HG02870 (cell line): Measurements from ENCODE around the gene SH3BGR.

Experiments used
- ATAC-seq: cut with Tn5 transposase; IDR thresholded peaks from one replicate; pipeline ENCODE4 v1.9.1; 2021; ENCODE audit warnings: mild to moderate bottlenecking, moderate library complexity; ENCODE audit not compliant: unreplicated experiment

SH3BGR gene

DNA sequence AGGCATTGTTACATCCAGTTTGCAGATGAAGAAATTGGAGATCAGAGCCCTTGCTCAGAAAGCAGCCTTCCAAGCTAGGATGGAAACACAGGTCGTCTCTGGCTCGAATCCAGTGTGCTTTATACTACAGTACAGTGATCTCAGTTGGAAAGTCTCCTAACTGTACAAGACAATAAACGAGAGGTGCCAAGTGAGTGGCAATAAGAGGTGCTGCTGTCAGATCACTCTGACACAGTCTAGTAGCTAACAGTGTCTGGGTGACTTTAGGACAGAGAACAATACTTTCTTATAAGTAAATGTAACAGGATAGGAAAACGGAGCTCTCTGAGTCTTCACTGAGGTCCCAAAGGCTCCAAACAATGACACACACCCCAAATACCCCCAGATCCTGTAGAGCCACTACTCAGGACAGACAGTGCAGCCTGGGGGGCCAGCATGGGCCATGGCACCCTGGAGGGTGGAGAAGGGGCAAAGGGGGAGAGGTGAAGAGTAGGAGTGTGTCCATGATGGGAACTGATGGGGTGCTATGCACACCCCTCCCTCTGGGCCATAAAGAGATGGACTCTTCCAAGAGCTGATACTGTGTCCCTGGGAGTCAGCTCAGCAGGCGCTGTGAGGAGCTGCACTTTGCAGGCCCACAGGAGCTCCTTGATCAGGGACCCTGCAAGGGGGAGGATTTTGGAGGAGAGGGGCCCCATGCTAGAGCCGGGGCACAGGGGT, 3.3 kb downstream of the SH3BGR start:
- ATAC-seq, result no peak

DNA sequence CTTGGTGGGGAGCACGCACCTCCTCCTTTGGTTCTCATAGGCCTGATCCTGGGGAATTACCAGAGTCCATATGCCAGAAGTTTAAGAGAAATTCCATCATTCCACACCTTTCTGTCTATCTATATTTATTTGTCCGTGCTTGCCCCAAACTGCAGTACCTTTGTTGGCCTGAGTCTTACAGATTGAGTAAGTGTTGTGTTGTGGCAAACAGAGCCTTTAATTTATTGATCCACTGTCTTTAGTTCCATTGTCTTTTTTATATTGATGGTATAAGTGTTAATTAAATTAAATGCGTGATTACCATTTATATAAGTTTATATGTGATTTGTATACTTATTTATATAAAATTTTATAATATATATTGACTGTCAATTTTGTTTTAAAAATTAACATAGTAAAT, 4.9 kb downstream of the SH3BGR start:
- no peak for ATAC-seq

DNA sequence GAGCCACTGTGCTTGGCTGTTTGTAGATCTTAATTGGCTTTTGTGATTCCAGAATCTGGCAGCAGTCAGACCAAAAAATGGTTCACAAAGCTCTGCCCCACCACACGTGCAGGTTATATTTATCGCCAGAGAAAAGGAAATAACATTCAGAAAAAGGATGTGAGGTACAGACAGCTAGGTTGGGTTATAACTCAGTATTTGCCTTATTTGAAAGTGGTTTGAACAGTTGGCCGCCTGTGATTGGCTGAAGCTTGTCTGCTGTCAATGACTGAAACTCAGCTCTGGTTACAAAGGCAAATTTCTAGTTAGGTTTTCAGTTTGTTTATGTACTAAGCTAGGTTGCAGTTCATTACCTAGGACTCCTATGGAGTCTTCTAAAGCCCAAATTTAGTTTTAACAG, 9.6 kb downstream of the SH3BGR start:
- peak; percentile 47 for ATAC-seq

GRCh38 chr21:39463308-39463707, 11.5 kb downstream of the SH3BGR start:
- no peak for ATAC-seq

DNA sequence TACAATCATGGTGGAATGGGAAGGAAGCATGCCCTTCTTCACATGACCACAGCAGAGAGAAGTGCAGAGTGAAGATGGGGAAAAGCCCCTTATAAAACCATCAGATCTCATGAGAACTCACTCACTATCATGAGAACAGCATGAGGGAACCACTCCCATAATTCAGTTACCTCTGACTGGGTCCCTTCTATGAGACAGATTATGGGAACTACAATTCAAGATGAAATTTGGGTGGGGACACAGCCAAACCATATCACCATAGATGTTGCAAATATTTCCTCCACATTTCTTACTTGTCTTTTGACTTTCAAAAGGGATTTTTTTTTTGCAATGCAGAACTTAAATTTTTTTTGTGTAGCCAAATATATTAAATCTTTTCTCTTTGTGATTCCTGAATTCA, 14.8 kb downstream of the SH3BGR start:
- ATAC-seq, result no peak

- ATAC-seq, result no peak
Observed at GRCh38 chr21:39467746-39468145, 16.0 kb downstream of the SH3BGR start.

GRCh38 chr21:39468559-39468958, 16.8 kb downstream of the SH3BGR start:
- no peak for ATAC-seq

GRCh38 chr21:39471598-39471997, 19.8 kb downstream of the SH3BGR start:
- ATAC-seq, result no peak

GRCh38 chr21:39472786-39473185, 21.0 kb downstream of the SH3BGR start:
- no peak for ATAC-seq

DNA sequence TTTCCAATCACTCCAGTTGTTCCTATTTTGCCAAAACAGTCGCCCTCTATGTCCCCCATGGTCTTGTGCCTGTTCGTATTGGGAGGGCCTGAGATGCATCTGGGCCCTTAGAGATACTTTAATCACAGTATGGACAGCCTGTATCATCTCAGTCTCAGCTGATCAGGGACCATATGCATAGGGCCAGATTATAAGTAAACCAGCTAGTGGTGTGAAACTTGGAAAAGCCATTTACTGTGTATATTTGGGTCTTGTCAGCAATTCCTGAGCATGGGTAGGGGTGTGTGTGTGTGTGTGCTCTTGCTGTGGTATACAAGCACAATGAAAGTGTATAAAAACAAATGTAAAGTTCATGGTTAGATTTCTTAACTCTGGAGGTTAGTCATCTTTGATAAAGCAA, 22.8 kb downstream of the SH3BGR start:
- ATAC-seq, result no peak

DNA sequence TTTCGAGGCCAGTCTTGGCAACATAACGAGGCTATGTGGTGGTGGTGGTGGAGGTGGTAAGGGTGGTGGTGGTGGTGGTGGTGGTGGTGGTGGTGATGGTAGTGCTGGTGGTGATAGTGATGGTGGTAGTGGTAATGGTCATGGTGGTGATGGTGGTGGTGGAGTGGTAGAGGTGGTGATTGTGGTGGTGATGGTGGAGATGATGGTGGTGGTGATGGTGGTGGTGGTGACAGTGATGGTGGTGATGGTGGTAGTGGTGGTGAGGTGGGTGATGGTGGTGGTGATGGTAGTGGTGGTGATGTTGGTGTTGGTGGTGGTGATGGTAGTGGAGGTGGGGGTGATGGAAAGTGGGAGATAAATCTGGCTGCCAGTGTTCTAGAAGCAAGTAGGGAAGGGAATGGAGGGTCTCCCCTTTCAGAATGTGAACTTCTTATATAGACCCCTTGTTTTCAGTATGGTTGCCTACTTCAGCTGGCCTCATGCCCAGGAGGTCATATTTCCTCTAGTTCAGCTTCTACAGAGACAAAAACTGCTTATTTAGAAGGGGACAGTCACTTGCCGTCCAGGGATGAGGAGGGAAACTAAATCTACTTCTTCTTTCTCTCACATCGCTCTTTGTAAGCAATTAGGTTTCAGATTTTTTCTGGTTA, 27.5 kb downstream of the SH3BGR start:
- ATAC-seq, result no peak

GRCh38 chr21:39479814-39480182, 28.0 kb downstream of the SH3BGR start:
- ATAC-seq, result no peak

- ATAC-seq, result no peak
Observed at GRCh38 chr21:39480271-39480670, 28.5 kb downstream of the SH3BGR start.

DNA sequence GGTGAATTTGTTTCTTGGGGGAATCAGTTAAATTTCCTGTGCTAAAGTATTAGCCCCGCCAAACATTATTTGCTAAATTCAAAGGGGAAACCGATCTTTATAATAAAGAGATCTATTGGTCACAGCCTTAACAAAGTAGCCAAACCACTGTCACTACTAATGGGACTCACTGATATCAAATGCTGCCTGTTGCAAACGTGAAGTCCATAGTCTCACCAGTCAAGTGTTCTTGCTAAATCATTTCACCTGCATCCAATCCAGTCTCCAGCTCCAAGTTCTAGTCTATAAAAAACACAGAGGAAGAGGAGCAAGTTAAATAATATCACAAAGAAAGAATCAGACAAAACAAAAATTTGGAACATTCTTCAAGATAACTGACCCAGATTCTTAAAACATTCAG, 30.1 kb downstream of the SH3BGR start:
- ATAC-seq, result no peak

GRCh38 chr21:39483917-39484316, 32.1 kb downstream of the SH3BGR start:
- ATAC-seq, result no peak

- no peak for ATAC-seq
Observed at GRCh38 chr21:39484711-39485276, 33.0 kb downstream of the SH3BGR start.

DNA sequence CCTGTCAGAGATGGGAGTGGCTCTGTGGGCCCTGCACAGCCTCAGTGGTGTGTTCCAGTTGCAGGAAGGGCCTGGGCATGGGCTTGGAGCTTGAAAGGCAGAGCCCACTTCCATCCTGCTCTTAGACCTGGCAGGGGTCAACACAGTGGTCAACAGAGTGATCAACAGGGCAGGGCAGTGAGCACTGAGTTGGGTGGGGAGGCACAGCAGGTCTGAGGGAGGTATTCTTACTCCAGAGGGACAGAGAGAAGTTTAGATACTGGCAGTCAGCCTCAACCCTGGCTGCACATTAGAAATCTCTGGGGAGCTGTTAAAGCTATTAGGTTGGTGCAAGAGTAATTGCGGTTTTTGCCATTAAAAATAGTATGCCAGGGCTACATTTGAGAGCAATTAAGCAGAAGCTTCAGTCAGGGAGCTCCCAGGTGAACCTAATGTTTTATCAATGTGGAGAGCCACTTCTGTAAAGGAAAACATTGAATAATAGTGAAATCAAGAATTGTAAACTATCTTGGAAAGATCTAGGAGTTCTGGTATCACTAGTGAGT, 37.7 kb downstream of the SH3BGR start:
- ATAC-seq, result no peak

DNA sequence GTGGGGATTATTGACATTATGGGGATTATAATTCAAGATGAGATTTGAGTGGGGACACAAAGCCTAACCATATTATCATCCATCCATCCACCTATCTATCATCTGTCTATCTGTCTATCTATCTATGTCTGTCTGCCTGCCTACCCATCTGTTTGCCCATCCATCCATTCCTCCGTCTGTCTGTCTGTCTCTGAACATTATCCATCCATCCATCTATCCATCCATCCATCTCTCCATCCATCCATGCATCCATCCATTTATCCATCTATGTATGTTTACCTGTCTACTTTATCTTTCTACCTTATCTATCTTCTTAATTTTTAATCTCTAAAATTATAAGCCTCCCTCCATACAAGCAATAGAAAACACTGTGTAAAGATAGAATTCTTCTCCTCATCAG, 47.4 kb downstream of the SH3BGR start:
- ATAC-seq, result no peak

DNA sequence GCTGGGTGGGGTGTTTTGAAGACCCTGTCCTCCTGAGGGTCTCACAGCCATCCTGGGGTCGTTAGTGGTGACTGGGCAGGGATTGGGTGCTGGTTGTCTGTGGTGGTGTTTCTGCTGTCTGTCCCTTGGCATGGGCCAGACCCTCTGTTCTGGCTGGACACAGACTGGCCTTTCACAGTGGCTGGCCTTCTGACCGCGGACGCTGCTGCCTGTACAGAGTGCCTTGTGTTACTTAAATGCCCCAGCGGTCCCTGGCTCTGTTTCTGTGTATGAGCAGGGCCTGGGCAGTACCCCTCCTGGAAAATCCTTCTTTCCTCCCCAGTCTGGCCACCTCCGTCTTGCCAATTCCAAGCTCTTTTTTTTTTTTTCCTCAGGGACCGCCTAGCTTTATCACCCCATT, 50.9 kb downstream of the SH3BGR start:
- no peak for ATAC-seq

DNA sequence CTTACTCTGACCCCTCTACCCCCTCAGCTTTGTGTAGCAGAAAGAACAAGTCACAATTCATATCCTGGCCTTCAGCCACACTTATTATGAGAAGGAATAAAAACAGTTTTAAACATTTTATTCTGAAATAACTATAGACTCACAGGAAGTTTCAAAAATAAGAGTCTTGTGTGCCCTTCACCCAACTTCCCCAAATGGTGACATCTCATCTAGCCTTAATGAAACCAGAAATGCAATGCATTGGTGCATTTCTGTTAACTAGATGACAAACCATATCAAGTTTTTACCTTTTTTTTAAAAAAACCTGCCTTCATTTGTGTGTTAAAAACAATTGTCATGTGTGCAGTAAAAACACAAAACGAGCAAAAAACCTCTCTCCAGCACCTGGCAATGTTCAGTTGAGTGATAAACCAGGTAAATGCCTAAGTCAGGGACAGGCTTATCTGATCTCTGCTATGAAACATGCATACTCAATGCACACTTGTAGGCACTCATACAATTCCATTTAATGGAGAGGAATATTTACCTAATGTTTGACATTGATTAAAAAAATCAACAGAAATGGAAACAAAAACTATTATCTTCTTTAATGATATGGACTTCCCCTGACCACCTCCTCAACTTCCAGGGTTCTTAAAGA, 51.5 kb downstream of the SH3BGR start:
- no peak for ATAC-seq

DNA sequence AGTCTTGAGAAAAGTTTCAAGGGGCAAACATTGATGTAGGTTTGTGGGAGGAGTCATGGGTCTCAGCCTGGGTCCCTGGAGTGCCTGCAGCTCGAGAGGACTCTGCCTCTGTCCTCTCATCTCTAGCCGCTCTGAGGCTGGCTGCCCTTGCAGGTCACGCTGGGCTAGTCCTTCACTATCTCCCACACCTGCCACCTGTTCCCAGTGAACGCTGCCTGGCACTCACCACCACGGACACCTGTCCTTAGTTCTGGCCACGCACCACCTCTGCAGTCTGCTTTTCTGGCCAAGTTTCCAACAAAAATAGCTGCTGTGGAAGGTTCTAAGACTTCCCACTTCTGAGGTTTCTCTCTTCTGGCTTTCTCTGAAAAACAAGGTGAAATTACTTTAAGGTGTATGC, 52.5 kb downstream of the SH3BGR start:
- ATAC-seq, result no peak

DNA sequence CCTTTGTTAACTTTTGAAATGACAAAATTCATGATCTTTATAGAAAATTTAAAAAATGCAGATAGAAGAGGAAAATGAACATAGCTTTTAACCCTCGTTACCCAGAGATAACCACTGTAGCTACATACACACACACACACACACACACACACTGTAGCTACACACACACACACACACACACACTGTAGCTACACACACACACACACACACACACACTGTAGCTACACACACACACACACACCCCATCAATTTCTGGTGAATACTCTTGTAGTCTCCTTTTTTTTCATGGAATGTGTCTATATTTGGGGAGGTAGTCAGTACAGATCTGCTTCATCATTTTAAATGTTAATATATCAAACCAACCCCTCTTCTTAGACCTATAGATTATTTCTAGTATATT, 58.5 kb downstream of the SH3BGR start:
- no peak for ATAC-seq
